Loucy (cell line): ENCODE measurements around the gene CCDC91.

ENCODE experiments used
- H2AFZ ChIP-seq: fragments of 200-600 bp; sonication (generic); 2 replicates; pipeline ENCODE4 v1.6.0; 2016; ENCODE audit warnings: antibody characterized with exemption, mild to moderate bottlenecking, low read length, moderate library complexity
- H3F3A ChIP-seq: fragments of 200-600 bp; 2 replicates; pipeline ENCODE4 v1.6.0; 2016; ENCODE audit warnings: antibody characterized with exemption, low read depth, mild to moderate bottlenecking
- H3K27me3 ChIP-seq: fragments of 200-600 bp; sonication (generic); 2 replicates; pipeline ENCODE4 v1.6.1; 2014; ENCODE audit warnings: low read length, mild to moderate bottlenecking; ENCODE audit not compliant: insufficient read depth, poor library complexity, severe bottlenecking
- H3K36me3 ChIP-seq: fragments of 200-600 bp; sonication (generic); 2 replicates; pipeline ENCODE4 v1.6.1; 2016; ENCODE audit warnings: low read length; ENCODE audit not compliant: insufficient read depth
- H3K4me1 ChIP-seq: fragments of 200-600 bp; sonication (generic); 2 replicates; pipeline ENCODE4 v1.5.1; 2014; ENCODE audit warnings: low read length, mild to moderate bottlenecking; ENCODE audit not compliant: insufficient read depth, poor library complexity, severe bottlenecking
- H3K4me2 ChIP-seq: fragments of 200-600 bp; sonication (generic); 2 replicates; pipeline ENCODE4 v1.6.0; 2014; ENCODE audit warnings: antibody characterized with exemption, low read length, low read depth, mild to moderate bottlenecking; ENCODE audit not compliant: poor library complexity, severe bottlenecking
- H3K4me3 ChIP-seq: fragments of 200-600 bp; sonication (generic); 2 replicates; pipeline ENCODE4 v1.5.1; 2014; ENCODE audit warnings: low read length, mild to moderate bottlenecking, mixed read lengths; ENCODE audit not compliant: poor library complexity, severe bottlenecking
- H3K79me2 ChIP-seq: fragments of 200-600 bp; sonication (generic); 2 replicates; pipeline ENCODE4 v1.6.1; 2014; ENCODE audit warnings: low read length; ENCODE audit not compliant: insufficient read depth
- H3K9ac ChIP-seq: fragments of 200-600 bp; sonication (generic); 2 replicates; pipeline ENCODE4 v1.6.0; 2014; ENCODE audit warnings: mild to moderate bottlenecking, low read depth, low read length, moderate library complexity; ENCODE audit not compliant: poor library complexity, severe bottlenecking
- H3K9me2 ChIP-seq: fragments of 200-600 bp; sonication (generic); replicated peaks from 2 replicates; pipeline ENCODE4 v1.6.1; 2016; ENCODE audit warnings: low read depth, low read length, mixed read lengths
- H3K9me3 ChIP-seq: fragments of 200-600 bp; sonication (generic); 2 replicates; pipeline ENCODE4 v1.6.1; 2014; ENCODE audit warnings: mild to moderate bottlenecking, antibody characterized with exemption, low read length, low read depth; ENCODE audit not compliant: insufficient read depth
- H4K20me1 ChIP-seq: fragments of 200-600 bp; sonication (generic); 2 replicates; pipeline ENCODE4 v1.6.0; 2014; ENCODE audit warnings: antibody characterized with exemption, low read length, mild to moderate bottlenecking; ENCODE audit not compliant: insufficient read depth, poor library complexity, severe bottlenecking
- EZH2phosphoT487 ChIP-seq: fragments of 200-600 bp; IDR thresholded peaks from 2 replicates; pipeline ENCODE4 v1.6.1; 2018; ENCODE audit warnings: antibody characterized with exemption, mild to moderate bottlenecking, moderate library complexity, borderline replicate concordance
- TF ChIP-seq, protein P1 (sequence below): fragments of 200-600 bp; sonication (generic); conservative IDR thresholded peaks from 2 replicates; pipeline ENCODE4 v1.5.1; 2014; ENCODE audit warnings: mild to moderate bottlenecking, antibody characterized with exemption, low read length

The CCDC91 gene

DNA sequence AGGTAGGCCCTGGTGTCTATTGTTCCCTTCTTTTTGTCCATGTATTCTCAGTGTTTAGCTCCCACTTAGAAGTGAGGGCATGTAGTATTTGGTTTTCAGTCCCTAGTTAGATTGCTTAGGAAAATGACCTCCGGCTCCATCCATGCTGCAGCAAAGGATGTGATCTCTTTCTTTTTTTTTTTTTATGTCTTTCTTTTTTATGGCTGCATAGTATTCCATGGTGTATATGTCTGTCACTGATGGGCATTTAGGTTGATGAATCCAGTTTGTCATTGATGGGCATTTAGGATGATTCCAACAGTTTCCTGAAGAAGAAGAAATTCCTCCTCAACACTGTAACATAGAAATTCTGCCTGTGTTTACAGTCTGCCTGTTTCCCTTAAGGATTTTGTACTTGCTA, 231.1 kb downstream of the CCDC91 start:
- no peak overlapping the region for H3K9ac ChIP-seq
- no peaks in the 10 kb centered on the region for H3K9me3 ChIP-seq
- H3K4me3 ChIP-seq = no peak overlapping the region
- H4K20me1 ChIP-seq = no peaks in the 10 kb centered on the region
- H3K4me2 ChIP-seq = no peak overlapping the region
- no peaks in the 10 kb centered on the region for H3K36me3 ChIP-seq
- H2AFZ ChIP-seq = no peak overlapping the region
- no peaks in the 10 kb centered on the region for H3F3A ChIP-seq
- no peaks in the 10 kb centered on the region for H3K79me2 ChIP-seq
- H3K27me3 ChIP-seq = no peaks in the 10 kb centered on the region
- no peaks in the 10 kb centered on the region for H3K9me2 ChIP-seq
- no peaks in the 10 kb centered on the region for H3K4me1 ChIP-seq
- TF ChIP-seq EZH2phosphoT487 = no peak
- TF ChIP-seq, protein P1, sequence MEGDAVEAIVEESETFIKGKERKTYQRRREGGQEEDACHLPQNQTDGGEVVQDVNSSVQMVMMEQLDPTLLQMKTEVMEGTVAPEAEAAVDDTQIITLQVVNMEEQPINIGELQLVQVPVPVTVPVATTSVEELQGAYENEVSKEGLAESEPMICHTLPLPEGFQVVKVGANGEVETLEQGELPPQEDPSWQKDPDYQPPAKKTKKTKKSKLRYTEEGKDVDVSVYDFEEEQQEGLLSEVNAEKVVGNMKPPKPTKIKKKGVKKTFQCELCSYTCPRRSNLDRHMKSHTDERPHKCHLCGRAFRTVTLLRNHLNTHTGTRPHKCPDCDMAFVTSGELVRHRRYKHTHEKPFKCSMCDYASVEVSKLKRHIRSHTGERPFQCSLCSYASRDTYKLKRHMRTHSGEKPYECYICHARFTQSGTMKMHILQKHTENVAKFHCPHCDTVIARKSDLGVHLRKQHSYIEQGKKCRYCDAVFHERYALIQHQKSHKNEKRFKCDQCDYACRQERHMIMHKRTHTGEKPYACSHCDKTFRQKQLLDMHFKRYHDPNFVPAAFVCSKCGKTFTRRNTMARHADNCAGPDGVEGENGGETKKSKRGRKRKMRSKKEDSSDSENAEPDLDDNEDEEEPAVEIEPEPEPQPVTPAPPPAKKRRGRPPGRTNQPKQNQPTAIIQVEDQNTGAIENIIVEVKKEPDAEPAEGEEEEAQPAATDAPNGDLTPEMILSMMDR = no peak

DNA sequence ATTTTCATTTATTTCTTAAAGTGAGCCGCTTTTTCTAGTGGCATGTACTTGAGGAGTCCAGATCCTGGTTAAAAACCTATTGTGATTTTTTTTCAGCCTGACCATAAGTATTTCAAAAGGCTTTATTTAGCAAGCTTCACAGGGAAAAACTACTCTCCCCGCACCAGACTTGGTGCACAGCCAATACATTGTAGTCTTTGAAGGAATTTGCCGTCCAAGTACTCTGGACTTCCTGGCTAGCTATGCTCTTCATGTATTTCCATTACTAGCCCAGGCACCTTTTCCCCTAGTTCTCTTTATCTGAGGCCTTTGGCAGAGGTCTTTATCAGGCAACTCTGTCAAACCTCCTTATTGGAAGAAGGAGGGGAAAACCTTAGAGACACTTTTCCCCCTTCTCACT, 234.7 kb downstream of the CCDC91 start:
- Histone ChIP-seq H3K4me3 (no peak overlapping the region), H2AFZ (no peak overlapping the region), H3K9ac (no peak overlapping the region), H3K79me2 (no peaks in the 10 kb centered on the region), H3K9me3 (no peaks in the 10 kb centered on the region), H3K4me1 (no peaks in the 10 kb centered on the region), H3K27me3 (no peaks in the 10 kb centered on the region), H3K36me3 (no peaks in the 10 kb centered on the region), H3F3A (no peaks in the 10 kb centered on the region), H3K9me2 (no peaks in the 10 kb centered on the region), H3K4me2 (no peak overlapping the region), H4K20me1 (no peaks in the 10 kb centered on the region)
- TF ChIP-seq, protein P1 = no peak
- TF ChIP-seq EZH2phosphoT487 = no peak

DNA sequence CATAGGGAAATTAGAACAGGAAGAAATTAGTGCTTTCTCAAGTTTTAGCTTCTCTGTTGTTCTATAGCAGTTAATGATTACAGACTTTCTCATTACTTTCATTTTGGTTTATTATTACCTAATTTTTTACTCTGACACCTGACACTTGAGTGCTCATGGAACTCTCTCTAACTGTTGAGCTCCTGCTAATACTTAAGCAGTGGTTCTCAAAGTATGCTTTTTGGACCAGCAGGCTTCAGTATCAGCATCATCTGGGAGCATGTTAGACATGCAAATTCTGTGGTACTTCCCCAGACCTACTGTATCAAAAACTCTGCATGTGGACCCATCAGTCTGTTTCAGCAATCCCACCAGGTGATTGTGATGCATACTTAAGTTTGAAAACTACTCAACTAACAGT, 235.3 kb downstream of the CCDC91 start:
- H3K4me3 ChIP-seq = no peak overlapping the region
- H3K9me3 ChIP-seq = no peaks in the 10 kb centered on the region

More for the DNA sequence above, 235.3 kb downstream of the CCDC91 start:
- H2AFZ ChIP-seq = no peak overlapping the region
- no peaks in the 10 kb centered on the region for H3K4me1 ChIP-seq
- H3K9me2 ChIP-seq = no peaks in the 10 kb centered on the region
- TF ChIP-seq, protein P1 = no peak
- no peak for TF ChIP-seq EZH2phosphoT487
- H3K79me2 ChIP-seq = no peaks in the 10 kb centered on the region
- no peaks in the 10 kb centered on the region for H3K36me3 ChIP-seq
- no peaks in the 10 kb centered on the region for H3K27me3 ChIP-seq
- no peak overlapping the region for H3K4me2 ChIP-seq
- H3F3A ChIP-seq = no peaks in the 10 kb centered on the region
- no peak overlapping the region for H3K9ac ChIP-seq
- no peaks in the 10 kb centered on the region for H4K20me1 ChIP-seq
